IPS DF 6.9 (cell line): ENCODE data around the gene IER5L.

Experiments used
- DNase-seq: peaks from one replicate; pipeline ENCODE4 v3.0.0-alpha.2; 2013; ENCODE audit warnings: low read depth, low spot score
- H3K27ac ChIP-seq: one replicate; pipeline ENCODE4 v1.5.1; 2013; ENCODE audit warnings: low read length, control low read depth
- H3K27me3 ChIP-seq: 2 replicates; pipeline ENCODE4 v1.6.1; 2013; ENCODE audit warnings: mild to moderate bottlenecking, low read length; ENCODE audit not compliant: control insufficient read depth, insufficient read depth
- H3K36me3 ChIP-seq: 2 replicates; pipeline ENCODE4 v1.6.1; 2013; ENCODE audit warnings: low read length; ENCODE audit not compliant: control insufficient read depth, insufficient read depth
- H3K4me1 ChIP-seq: 2 replicates; pipeline ENCODE4 v1.6.1; 2013; ENCODE audit warnings: low read length; ENCODE audit not compliant: control insufficient read depth, insufficient read depth
- H3K4me3 ChIP-seq: 2 replicates; pipeline ENCODE4 v1.5.1; 2013; ENCODE audit warnings: mild to moderate bottlenecking, low read length
- H3K9me3 ChIP-seq: 2 replicates; pipeline ENCODE4 v1.6.1; 2013; ENCODE audit warnings: low read length, inconsistent platforms; ENCODE audit not compliant: control insufficient read depth, insufficient read depth
- WGBS: extraction: QIAGEN DNeasy Blood & Tissue Kit; methylation state at CpG from one replicate; pipeline ENCODE4 v1.1.7; 2013; ENCODE audit warnings: mixed read lengths, missing lambda C conversion rate; ENCODE audit not compliant: insufficient read length, insufficient coverage; 5-methylcytosine and 5-hydroxymethylcytosine counted together

IER5L gene

DNA sequence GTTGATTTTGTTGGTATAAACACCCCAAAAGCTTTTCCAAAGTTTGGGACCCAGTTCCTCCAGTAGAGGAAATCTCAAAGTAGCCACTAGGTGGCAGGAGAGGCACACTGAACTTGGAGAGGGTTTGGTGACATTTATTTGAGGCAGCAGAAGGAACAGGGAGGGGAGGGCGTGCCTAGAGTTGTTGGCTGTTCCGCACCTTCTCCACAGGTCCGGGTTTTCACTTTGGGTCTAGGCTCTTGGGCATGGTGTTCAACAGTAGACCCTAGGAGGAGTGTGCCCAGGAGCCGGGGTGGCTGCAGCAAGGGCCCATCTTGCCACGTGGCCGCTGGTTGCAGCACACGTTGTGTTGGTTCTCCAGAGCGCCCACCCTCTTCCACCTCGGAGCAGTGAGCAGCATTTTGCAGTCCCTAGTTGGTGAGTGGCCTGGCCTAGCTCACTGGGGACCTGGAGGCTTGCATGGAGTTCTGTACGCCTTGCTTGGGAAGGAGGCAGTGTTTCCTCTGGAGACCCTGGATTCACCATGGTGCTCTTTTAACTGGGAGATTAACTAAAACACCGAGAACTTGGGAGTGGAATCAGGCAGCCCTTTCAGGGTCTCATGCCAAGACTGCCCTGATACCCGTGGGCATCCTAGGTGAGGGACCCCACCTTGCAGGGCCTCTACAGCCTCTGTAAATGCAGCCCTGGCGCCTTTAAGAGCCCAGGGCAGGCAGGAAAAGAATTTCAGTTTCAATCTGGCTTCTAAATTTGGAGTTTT, 38.6 kb downstream of the IER5L start:
- H3K4me1 ChIP-seq, result peaks cover 16% of the 10 kb centered on the region
- H3K9me3 ChIP-seq, result no peaks in the 10 kb centered on the region
- no peaks in the 10 kb centered on the region for H3K27me3 ChIP-seq
- H3K36me3 ChIP-seq, result peaks cover 22% of the 10 kb centered on the region
- no peak overlapping the region for H3K4me3 ChIP-seq
- H3K27ac ChIP-seq, result peak overlapping the region; percentile 92
- no CpG with 5 or more reads among the region's 13 CpGs for WGBS
- DNase-seq, result peak; percentile 82

DNA sequence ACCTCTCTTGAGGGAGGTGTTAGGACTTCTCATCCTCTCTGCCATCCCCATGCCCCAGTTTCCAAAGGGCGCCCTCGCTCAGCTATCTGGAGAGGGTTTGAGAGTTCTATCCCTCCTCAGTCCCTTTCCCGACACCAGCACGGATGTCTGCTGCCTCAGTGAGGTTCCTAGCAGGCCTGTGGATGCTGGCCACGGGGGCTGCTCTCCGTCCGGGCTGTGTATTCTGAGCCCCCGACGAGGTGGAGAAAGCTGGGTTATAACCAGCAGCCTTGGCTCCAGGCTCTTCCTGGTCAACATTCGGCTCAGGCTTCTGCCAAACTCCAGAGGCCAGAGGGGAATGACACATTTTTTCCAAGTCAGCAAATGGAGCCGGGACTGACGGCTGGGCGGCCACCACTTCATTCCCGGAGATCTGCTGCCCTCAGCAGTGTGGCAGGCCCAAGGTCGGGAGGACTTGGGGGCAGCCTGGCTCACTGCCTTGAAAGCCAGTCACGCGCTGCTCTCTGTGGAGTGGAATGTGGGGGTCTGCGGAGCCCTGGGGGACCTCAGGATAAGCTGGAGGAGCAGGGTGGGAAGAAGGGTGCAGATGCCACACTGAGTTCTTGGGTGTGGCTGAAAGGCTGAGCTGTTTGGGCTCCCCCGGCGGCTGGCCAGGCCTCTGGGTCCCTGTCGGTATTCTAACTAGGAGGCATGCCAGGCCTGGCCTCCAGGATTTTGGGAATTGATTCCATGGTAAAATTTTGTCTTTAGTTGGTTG, 39.4 kb downstream of the IER5L start:
- WGBS, result no CpG with 5 or more reads among the region's 21 CpGs
- no peak overlapping the region for H3K27ac ChIP-seq

GRCh38 chr9:129138144-129138462, 40.0 kb downstream of the IER5L start:
- no CpG with 5 or more reads among the region's 9 CpGs for WGBS
- no peaks in the 10 kb centered on the region for H3K9me3 ChIP-seq
- no peak overlapping the region for H3K27ac ChIP-seq
- no peak overlapping the region for H3K4me3 ChIP-seq
- no peak for DNase-seq
- H3K4me1 ChIP-seq, result peaks cover 15% of the 10 kb centered on the region
- no peaks in the 10 kb centered on the region for H3K27me3 ChIP-seq
- peaks cover 22% of the 10 kb centered on the region for H3K36me3 ChIP-seq

More for the DNA sequence above, 39.4 kb downstream of the IER5L start:
- Histone ChIP-seq H3K9me3 (no peaks in the 10 kb centered on the region), H3K36me3 (peaks cover 22% of the 10 kb centered on the region), H3K4me1 (peaks cover 16% of the 10 kb centered on the region), H3K27me3 (no peaks in the 10 kb centered on the region), H3K4me3 (no peak overlapping the region)
- DNase-seq, result no peak

DNA sequence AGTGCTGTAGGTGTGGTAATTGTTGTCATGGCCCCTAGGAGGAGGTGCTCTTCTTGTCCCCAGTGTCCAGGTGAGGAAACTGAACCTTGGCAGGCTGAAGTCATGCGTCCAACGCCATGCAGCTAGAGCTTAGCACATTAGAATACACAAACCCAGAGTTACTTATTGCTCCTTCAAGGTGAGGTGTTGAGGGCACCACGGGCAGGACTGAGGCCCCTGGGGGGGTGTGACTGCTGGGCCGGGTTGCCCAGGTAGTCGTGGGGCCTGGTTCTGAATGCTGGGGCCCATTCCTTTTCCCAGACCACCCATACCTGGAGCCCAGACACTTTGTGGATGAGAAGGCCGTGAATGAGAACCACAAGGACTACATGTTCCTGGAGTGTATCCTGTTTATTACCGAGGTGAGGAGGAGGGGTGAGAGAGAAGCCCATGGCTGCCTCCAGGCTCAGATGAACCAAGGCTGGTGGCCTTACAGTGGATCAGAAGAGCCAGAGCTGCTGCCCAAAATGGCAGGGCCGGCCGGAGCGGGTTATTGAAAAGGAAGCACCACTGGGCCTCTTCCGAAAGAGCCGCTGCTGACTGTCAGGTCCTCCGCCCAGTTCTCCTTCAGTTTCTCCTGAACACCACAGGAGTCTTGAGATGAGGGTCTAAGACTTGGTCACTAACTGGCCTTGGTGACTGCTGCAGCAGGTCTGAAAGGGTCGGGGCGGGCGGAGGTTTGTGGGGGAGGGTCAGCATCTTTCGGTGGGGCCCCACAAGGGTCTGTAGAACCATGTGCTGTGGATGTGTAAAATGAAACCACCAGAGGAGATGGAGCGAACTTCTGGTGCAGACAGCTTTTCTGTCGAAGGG, 40.5 kb downstream of the IER5L start:
- peaks cover 22% of the 10 kb centered on the region for H3K36me3 ChIP-seq
- no peaks in the 10 kb centered on the region for H3K9me3 ChIP-seq
- no peaks in the 10 kb centered on the region for H3K27me3 ChIP-seq
- H3K4me3 ChIP-seq, result no peak overlapping the region
- no CpG with 5 or more reads among the region's 19 CpGs for WGBS
- peaks cover 14% of the 10 kb centered on the region for H3K4me1 ChIP-seq
- DNase-seq, result no peak
- H3K27ac ChIP-seq, result no peak overlapping the region

DNA sequence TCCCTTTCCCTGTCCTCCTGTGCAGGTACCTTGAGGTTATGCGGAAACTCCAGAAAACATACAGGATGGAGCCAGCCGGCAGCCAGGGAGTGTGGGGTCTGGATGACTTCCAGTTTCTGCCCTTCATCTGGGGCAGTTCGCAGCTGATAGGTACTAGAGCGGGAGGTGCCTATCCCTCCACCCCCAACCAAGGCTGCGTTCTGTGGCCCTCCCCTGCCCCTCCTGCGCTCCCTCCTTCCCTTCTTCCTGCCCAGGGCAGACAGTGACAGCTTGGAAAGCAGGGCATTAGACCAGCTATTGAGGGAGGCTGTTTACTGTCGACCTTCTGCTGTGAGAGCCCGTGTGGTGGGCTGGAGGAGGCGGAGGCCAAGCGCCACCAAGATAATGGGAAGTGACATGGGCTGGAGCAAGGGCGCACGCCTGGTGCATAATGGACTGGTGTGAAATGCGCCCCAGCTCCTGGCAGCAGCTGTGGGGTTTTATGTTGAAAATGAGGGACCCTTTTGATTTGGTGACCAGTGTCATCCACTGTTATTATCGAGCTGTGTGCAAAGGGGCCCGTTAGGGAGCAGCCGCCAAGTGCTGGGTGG, 41.5 kb downstream of the IER5L start:
- Histone ChIP-seq H3K27me3 (no peaks in the 10 kb centered on the region), H3K4me3 (no peak overlapping the region), H3K36me3 (peaks cover 21% of the 10 kb centered on the region), H3K4me1 (peaks cover 9% of the 10 kb centered on the region), H3K27ac (no peak overlapping the region), H3K9me3 (no peaks in the 10 kb centered on the region)
- no peak for DNase-seq
- no CpG with 5 or more reads among the region's 16 CpGs for WGBS

DNA sequence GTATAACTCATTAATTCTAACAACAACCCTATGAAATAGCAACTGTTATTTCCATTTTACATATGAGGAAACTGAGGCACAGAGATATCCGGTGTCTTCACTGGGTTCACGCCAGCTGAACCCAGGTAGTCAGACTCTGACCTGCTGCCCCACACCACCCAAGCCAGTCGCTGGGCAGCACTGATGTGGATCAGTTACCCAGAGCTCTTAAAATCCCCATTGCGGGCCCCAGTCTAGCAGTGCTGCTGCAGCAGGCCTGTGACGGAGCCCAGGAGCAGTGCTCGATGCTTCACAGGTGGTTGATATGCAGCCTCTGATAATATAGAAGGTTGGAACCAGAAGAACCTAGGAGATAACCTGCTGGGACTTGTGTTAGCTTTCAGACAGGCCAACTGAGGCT, 42.6 kb downstream of the IER5L start:
- peaks cover 2% of the 10 kb centered on the region for H3K4me1 ChIP-seq
- WGBS, result no CpG with 5 or more reads among the region's 6 CpGs

DNA sequence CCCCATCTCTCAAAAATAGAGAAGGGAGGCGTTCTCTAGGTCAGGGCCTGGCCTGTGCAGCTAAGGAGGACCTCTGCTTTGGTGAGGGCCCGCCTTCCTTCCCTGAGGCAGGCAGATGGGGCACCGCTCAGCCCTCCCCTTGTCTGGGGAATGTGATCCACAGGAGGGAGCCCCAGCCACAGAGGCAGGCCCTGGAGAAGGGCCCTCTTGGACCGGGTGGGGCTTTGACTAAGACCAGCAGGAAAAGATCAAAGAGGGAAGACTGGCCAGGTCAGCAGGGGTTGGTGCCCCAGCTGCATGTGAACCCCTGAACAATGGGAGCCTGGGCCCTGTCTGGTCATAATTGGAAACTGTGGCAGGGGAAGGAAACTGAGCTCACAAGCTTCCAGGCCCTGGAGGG, 45.0 kb downstream of the IER5L start:
- Histone ChIP-seq H3K27ac (no peak overlapping the region), H3K27me3 (no peaks in the 10 kb centered on the region), H3K4me1 (no peaks in the 10 kb centered on the region), H3K36me3 (peaks cover 18% of the 10 kb centered on the region), H3K4me3 (no peak overlapping the region), H3K9me3 (no peaks in the 10 kb centered on the region)
- DNase-seq, result no peak
- no CpG with 5 or more reads among the region's 4 CpGs for WGBS

More for the DNA sequence above, 42.6 kb downstream of the IER5L start:
- DNase-seq, result no peak
- Histone ChIP-seq H3K9me3 (no peaks in the 10 kb centered on the region), H3K27ac (no peak overlapping the region), H3K36me3 (peaks cover 19% of the 10 kb centered on the region), H3K27me3 (no peaks in the 10 kb centered on the region), H3K4me3 (no peak overlapping the region)

DNA sequence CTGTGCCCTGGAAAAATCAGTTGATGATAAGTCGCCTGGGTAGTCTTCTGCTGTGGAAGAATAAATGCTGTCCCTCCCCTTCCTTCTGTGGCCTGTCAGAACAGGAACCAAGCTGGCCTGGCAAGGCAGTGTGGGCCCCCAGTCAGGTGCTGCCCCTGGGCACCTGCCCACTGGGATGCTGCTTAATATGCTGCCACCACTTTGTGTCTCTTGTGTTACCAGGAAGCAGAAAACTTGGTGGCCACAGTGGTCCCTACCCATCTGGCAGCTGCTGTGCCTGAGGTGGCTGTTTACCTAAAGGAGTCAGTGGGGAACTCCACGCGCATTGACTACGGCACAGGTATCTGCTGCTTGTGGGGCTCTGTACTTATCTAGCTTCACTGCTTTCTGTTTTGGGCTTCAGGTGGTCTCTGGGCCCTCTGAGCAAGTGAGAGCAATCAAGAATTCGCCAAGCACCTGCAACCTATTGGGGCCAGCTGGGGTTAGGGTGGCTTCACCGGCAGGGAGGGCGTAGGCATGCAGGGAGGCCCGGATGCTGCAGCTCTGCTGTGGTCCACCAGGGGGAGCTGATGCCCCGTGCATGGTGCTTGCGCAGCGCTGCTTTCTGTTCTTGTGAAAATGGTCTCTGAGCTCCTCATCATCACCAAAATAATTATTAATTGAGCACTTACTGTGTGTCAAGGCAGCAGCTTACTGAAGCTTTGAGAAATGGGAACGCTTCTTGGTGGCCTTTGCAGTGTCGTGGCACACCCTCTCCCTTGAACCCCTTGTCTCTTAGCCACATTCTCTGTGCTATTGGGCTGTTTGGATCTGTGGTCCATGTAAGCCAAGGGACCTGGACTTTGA, 46.5 kb downstream of the IER5L start:
- H3K4me3 ChIP-seq, result no peak overlapping the region
- peaks cover 3% of the 10 kb centered on the region; the same call in 1 of the 2 replicates for H3K4me1 ChIP-seq
- H3K9me3 ChIP-seq, result no peaks in the 10 kb centered on the region
- WGBS, result no CpG with 5 or more reads among the region's 13 CpGs
- H3K27ac ChIP-seq, result no peak overlapping the region
- no peak for DNase-seq
- peaks cover 5% of the 10 kb centered on the region for H3K36me3 ChIP-seq
- H3K27me3 ChIP-seq, result no peaks in the 10 kb centered on the region

- H3K27me3 ChIP-seq, result no peaks in the 10 kb centered on the region
- WGBS, result no CpG with 5 or more reads among the region's 3 CpGs
- DNase-seq, result no peak
- H3K4me3 ChIP-seq, result no peak overlapping the region
- no peak overlapping the region for H3K27ac ChIP-seq
- H3K9me3 ChIP-seq, result no peaks in the 10 kb centered on the region
- peaks cover 3% of the 10 kb centered on the region; the same call in 1 of the 2 replicates for H3K4me1 ChIP-seq
- H3K36me3 ChIP-seq, result peaks cover 2% of the 10 kb centered on the region; the same call in 1 of the 2 replicates
Measured at GRCh38 chr9:129130791-129131190, 47.3 kb downstream of the IER5L start.
